H1 (cell line): ENCODE results near the gene RNF186. TPM values are rescaled to one million over a fixed set of nuclear protein-coding genes. Genes with fewer than 3 reads are reported as not detected.

ENCODE experiments used
- CTCF ChIA-PET: fragments of 300-600 bp; sonication (Branson Sonifier 250); formaldehyde crosslinking; loops from one replicate; lab custom pipeline; 2021; ENCODE audit not compliant: partially characterized antibody; lab: Charles Lee
- POLR2A ChIA-PET: fragments of 300-600 bp; sonication (Branson Sonifier 250); formaldehyde crosslinking; loops from one replicate; lab custom pipeline; 2021; ENCODE audit warnings: inconsistent platforms; ENCODE audit not compliant: partially characterized antibody; lab: Charles Lee
- DNase-seq, 2 experiments: peaks; one replicate each; pipeline versions ENCODE4 v3.0.0 to v3.0.0-alpha.2; 2010 to 2022; ENCODE audit warnings: low spot score in 2 of 2, low read depth in 1 of 2, mixed read lengths in 1 of 2
- FAIRE-seq: peaks from 2 replicates; lab custom pipeline; 2011; peaks lifted over from hg19 to GRCh38; lab: Jason Lieb, UNC
- H2AFZ ChIP-seq: 2 replicates; pipeline ENCODE4 v1.8.1; 2012; ENCODE audit warnings: low read length, inconsistent platforms
- H2AK5ac ChIP-seq: 2 replicates; pipeline ENCODE4 v1.6.1; 2013; ENCODE audit warnings: low read depth, low read length
- H2BK120ac ChIP-seq: replicated peaks from 2 replicates; pipeline ENCODE3; 2013; ENCODE audit warnings: low read depth, low read length, inconsistent platforms
- H2BK12ac ChIP-seq: 2 replicates; pipeline ENCODE4 v1.6.1; 2013; ENCODE audit warnings: low read depth, low read length
- H2BK15ac ChIP-seq: 2 replicates; pipeline ENCODE4 v1.6.1; 2013; ENCODE audit warnings: low read length
- H2BK20ac ChIP-seq: 2 replicates; pipeline ENCODE4 v1.6.1; 2013; ENCODE audit warnings: low read length
- H2BK5ac ChIP-seq: 2 replicates; pipeline ENCODE4 v1.6.1; 2013; ENCODE audit warnings: low read depth, low read length
- H3K14ac ChIP-seq: 2 replicates; pipeline ENCODE4 v1.6.1; 2013; ENCODE audit warnings: inconsistent platforms; ENCODE audit not compliant: insufficient read length
- H3K18ac ChIP-seq: 2 replicates; pipeline ENCODE4 v1.6.1; 2013; ENCODE audit warnings: low read length; ENCODE audit errors: extremely low read depth
- H3K23ac ChIP-seq: 2 replicates; pipeline ENCODE4 v1.6.1; 2013; ENCODE audit warnings: inconsistent platforms; ENCODE audit not compliant: insufficient read length
- H3K23me2 ChIP-seq: 2 replicates; pipeline ENCODE4 v1.6.1; 2013; ENCODE audit warnings: low read depth, low read length
- H3K27ac ChIP-seq: 2 replicates; pipeline ENCODE4 v1.6.1; 2011; ENCODE audit warnings: low read depth, low read length, inconsistent platforms
- H3K27me3 ChIP-seq, 4 experiments: replicated peaks in 1 of 4; 1 replicate in 1 of 4; 2 replicates in 3 of 4; pipeline versions ENCODE4 v1.6.1 to v1.8.1; 2011 to 2013; ENCODE audit warnings: low read length in 3 of 4, mild to moderate bottlenecking in 3 of 4, inconsistent platforms in 2 of 4, mixed read lengths in 2 of 4, moderate library complexity in 1 of 4; ENCODE audit not compliant: control insufficient read depth in 3 of 4, insufficient read depth in 3 of 4; ENCODE audit errors: extremely low read depth in 1 of 4
- H3K36me3 ChIP-seq, 4 experiments: 2 replicates each; pipeline versions ENCODE4 v1.6.1 to v1.8.1; 2011 to 2013; ENCODE audit warnings: mild to moderate bottlenecking in 4 of 4, low read length in 3 of 4, moderate library complexity in 2 of 4, control low read depth in 1 of 4, inconsistent platforms in 1 of 4; ENCODE audit not compliant: insufficient read depth in 4 of 4, control insufficient read depth in 2 of 4
- H3K4ac ChIP-seq: replicated peaks from 2 replicates; pipeline ENCODE3; 2013; ENCODE audit warnings: low read length, low read depth, mixed read lengths, inconsistent platforms; ENCODE audit not compliant: insufficient read length
- H3K4me1 ChIP-seq, 4 experiments: replicated peaks in 1 of 4; 1 replicate in 1 of 4; 2 replicates in 3 of 4; pipeline versions ENCODE4 v1.6.1 to v1.8.1; 2011 to 2013; ENCODE audit warnings: low read length in 3 of 4, inconsistent platforms in 2 of 4, mixed read lengths in 1 of 4; ENCODE audit not compliant: insufficient read depth in 4 of 4, control insufficient read depth in 3 of 4
- H3K4me2 ChIP-seq, 2 experiments: 2 replicates each; pipeline versions ENCODE4 v1.6.1 to v1.8.1; 2011 to 2013; ENCODE audit warnings: low read depth in 2 of 2, low read length in 2 of 2, control low read depth in 1 of 2, inconsistent platforms in 1 of 2, mild to moderate bottlenecking in 1 of 2; ENCODE audit not compliant: insufficient read depth in 1 of 2
- H3K4me3 ChIP-seq, 4 experiments: fragments of 200-600, 300-600 bp in 1 of 4; sonication (generic), shearing (Covaris generic), sonication (Bioruptor Twin) in 1 of 4; 2 replicates each; pipeline versions ENCODE4 v1.5.1 to v1.8.1; 2011 to 2016; ENCODE audit warnings: low read length in 4 of 4, low read depth in 3 of 4, control low read depth in 2 of 4, inconsistent platforms in 2 of 4, mild to moderate bottlenecking in 2 of 4, mixed read lengths in 1 of 4, moderate library complexity in 1 of 4; ENCODE audit not compliant: insufficient read depth in 2 of 4; ENCODE audit errors: extremely low read depth in 1 of 4
- H3K56ac ChIP-seq: replicated peaks from 2 replicates; pipeline ENCODE3; 2013; ENCODE audit warnings: low read depth, mild to moderate bottlenecking, mixed read lengths, low read length, inconsistent platforms; ENCODE audit not compliant: insufficient read length
- H3K79me1 ChIP-seq: 2 replicates; pipeline ENCODE4 v1.6.1; 2013; ENCODE audit warnings: low read depth, low read length, control low read depth
- H3K79me2 ChIP-seq, 2 experiments: 2 replicates each; pipeline versions ENCODE4 v1.6.1 to v1.8.1; 2012 to 2013; ENCODE audit warnings: low read length in 2 of 2, mild to moderate bottlenecking in 2 of 2, inconsistent platforms in 1 of 2; ENCODE audit not compliant: insufficient read depth in 2 of 2, control insufficient read depth in 1 of 2
- H3K9ac ChIP-seq, 4 experiments: replicated peaks in 1 of 4; 1 replicate in 1 of 4; 2 replicates in 3 of 4; pipeline versions ENCODE4 v1.6.1 to v1.8.1; 2011 to 2013; ENCODE audit warnings: low read depth in 3 of 4, low read length in 3 of 4, control low read depth in 2 of 4, mild to moderate bottlenecking in 2 of 4, moderate library complexity in 2 of 4, inconsistent platforms in 1 of 4; ENCODE audit errors: extremely low read depth in 1 of 4
- H3K9me3 ChIP-seq, 2 experiments: 2 replicates each; pipeline versions ENCODE4 v1.6.1 to v1.8.1; 2012 to 2013; ENCODE audit warnings: mild to moderate bottlenecking in 2 of 2, moderate library complexity in 2 of 2, control low read depth in 1 of 2, inconsistent platforms in 1 of 2, low read depth in 1 of 2, low read length in 1 of 2, mixed read lengths in 1 of 2; ENCODE audit not compliant: insufficient read depth in 2 of 2
- H4K20me1 ChIP-seq, 2 experiments: replicated peaks in 1 of 2; 2 replicates each; pipeline versions ENCODE3 to v1.8.1; 2011 to 2013; ENCODE audit warnings: inconsistent platforms in 2 of 2, low read length in 2 of 2, mild to moderate bottlenecking in 1 of 2; ENCODE audit not compliant: insufficient read depth in 2 of 2, control insufficient read depth in 1 of 2
- H4K5ac ChIP-seq: 2 replicates; pipeline ENCODE4 v1.6.1; 2013; ENCODE audit warnings: low read length, low read depth, mixed read lengths, inconsistent platforms; ENCODE audit not compliant: insufficient read length
- H4K8ac ChIP-seq: 2 replicates; pipeline ENCODE4 v1.8.0; 2013; ENCODE audit warnings: mild to moderate bottlenecking, moderate library complexity, low read length, inconsistent platforms; ENCODE audit not compliant: insufficient read depth; ENCODE audit errors: extremely low read depth
- H4K91ac ChIP-seq: replicated peaks from 2 replicates; pipeline ENCODE3; 2013; ENCODE audit warnings: low read length, mixed read lengths, inconsistent platforms; ENCODE audit not compliant: insufficient read length
- CBX5 ChIP-seq: fragments of 300-800, 300-1000 bp; sonication (generic); IDR thresholded peaks from 2 replicates; pipeline ENCODE4 v1.7.1; 2016; ENCODE audit warnings: antibody characterized with exemption, low read length, low read depth
- CHD1 ChIP-seq: IDR thresholded peaks from 2 replicates; pipeline ENCODE4 v1.6.1; 2012; ENCODE audit warnings: low read depth, low read length, improper control_type of control experiment
- GTF2F1 ChIP-seq: IDR thresholded peaks from 2 replicates; pipeline ENCODE4 v1.6.1; 2012; ENCODE audit warnings: low read depth, low read length, improper control_type of control experiment, borderline replicate concordance
- JUN ChIP-seq: IDR thresholded peaks from 2 replicates; pipeline ENCODE4 v1.6.1; 2011; ENCODE audit warnings: low read depth, mild to moderate bottlenecking, improper control_type of control experiment, low read length
- KDM1A ChIP-seq: fragments of 200-600, 300-600 bp; sonication (generic); IDR thresholded peaks from 2 replicates; pipeline ENCODE4 v1.7.1; 2016; ENCODE audit warnings: mild to moderate bottlenecking, low read length, borderline replicate concordance
- PHF8 ChIP-seq: fragments of 200-600 bp; sonication (generic); conservative IDR thresholded peaks from 2 replicates; pipeline ENCODE4 v1.7.1; 2012; ENCODE audit warnings: low read depth, mild to moderate bottlenecking, inconsistent platforms, low read length, moderate library complexity
- RFX5 ChIP-seq: IDR thresholded peaks from 2 replicates; pipeline ENCODE4 v1.6.1; 2011; ENCODE audit warnings: low read depth, low read length, improper control_type of control experiment, borderline replicate concordance
- SIX5 ChIP-seq: IDR thresholded peaks from 2 replicates; pipeline ENCODE4 v1.6.1; 2011; ENCODE audit warnings: mild to moderate bottlenecking, low read depth, low read length
- TAF7 ChIP-seq: optimal IDR thresholded peaks from 2 replicates; pipeline ENCODE3; 2011; ENCODE audit warnings: low read depth, mild to moderate bottlenecking, inconsistent platforms, low read length, moderate library complexity, borderline replicate concordance
- USF2 ChIP-seq: IDR thresholded peaks from 2 replicates; pipeline ENCODE4 v1.6.1; 2011; ENCODE audit warnings: low read length, improper control_type of control experiment
- WGBS, 2 experiments: shearing (Covaris generic) in 1 of 2; methylation state at CpG; one replicate each; pipeline versions ENCODE4 v1.1.6 to v1.1.7; 2013 to 2015; ENCODE audit warnings: low lambda C conversion rate in 2 of 2, mixed read lengths in 2 of 2, inconsistent platforms in 1 of 2, low coverage in 1 of 2, missing lambda C conversion rate in 1 of 2; ENCODE audit not compliant: insufficient replicate concordance in 2 of 2, insufficient coverage in 1 of 2, insufficient read length in 1 of 2; ENCODE audit errors: extremely low coverage in 1 of 2, missing lambda C conversion rate in 1 of 2; 5-methylcytosine and 5-hydroxymethylcytosine counted together
- polyA plus RNA-seq, 7 experiments: library from polyadenylated mRNA; depleted of rRNA in 3 of 7; stranded (reverse) in 5 of 7; unstranded in 2 of 7; fragments of >200 nt in 5 of 7; fragments of 200-250 nt in 2 of 7; gene quantifications; 1 replicate in 5 of 7; 2 replicates in 1 of 7; 4 replicates in 1 of 7; pipeline versions ENCODE4 v1.2.1 to v1.2.3, GENCODE V29; 2011 to 2013; ENCODE audit warnings: missing spikeins in 2 of 7, mixed read lengths in 2 of 7
- total RNA-seq: library from RNA; stranded (reverse); fragmentation: NEBNext Ultra II Directional; extraction: Animal tissue kit (Norgen Biotek cat#: 25700); gene quantifications from 2 replicates; pipeline ENCODE4 v1.2.1, GENCODE V29; 2021
- TF ChIP-seq, protein P1 (sequence below): IDR thresholded peaks from 2 replicates; pipeline ENCODE4 v1.6.1; 2012; ENCODE audit warnings: inconsistent platforms
- TF ChIP-seq, protein P2 (sequence below): IDR thresholded peaks from 2 replicates; pipeline ENCODE4 v1.6.1; 2012; ENCODE audit warnings: inconsistent platforms

The RNF186 gene
- total and polyA plus RNA-seq, 2 of the 8 experiments (the other 6 are each of a cell fraction or from before 2014, with no cell fraction given) = not detected

GRCh38 chr1:19860418-19860817, 45.3 kb upstream of the RNF186 start:
- no peaks in the 10 kb centered on the region for H3K79me1 ChIP-seq
- no peaks in the 10 kb centered on the region for H3K79me2 ChIP-seq
- WGBS, 2 experiments = 82% methylated on average over 2 of the region's 2 CpGs; no CpG with 5 or more reads in 1 of the 2 experiments
- H2AK5ac ChIP-seq = no peak overlapping the region
- H4K8ac ChIP-seq = no peak overlapping the region
- H2BK120ac ChIP-seq = no peak overlapping the region
- H3K18ac ChIP-seq = no peak overlapping the region
- no peak overlapping the region for H3K4me2 ChIP-seq
- POLR2A ChIA-PET = no interaction called here
- no peaks in the 10 kb centered on the region for H3K36me3 ChIP-seq
- H4K20me1 ChIP-seq = no peaks in the 10 kb centered on the region
- no peak for DNase-seq
- FAIRE-seq = no peak
- H3K23me2 ChIP-seq = no peaks in the 10 kb centered on the region
- no peak overlapping the region for H3K27ac ChIP-seq
- no peak overlapping the region for H2AFZ ChIP-seq
- H3K4me3 ChIP-seq = no peak overlapping the region
- H3K14ac ChIP-seq = no peak overlapping the region
- no peak overlapping the region for H2BK15ac ChIP-seq
- H3K4ac ChIP-seq = no peak overlapping the region
- H2BK12ac ChIP-seq = no peak overlapping the region
- H3K9ac ChIP-seq = no peak overlapping the region
- H3K9me3 ChIP-seq = no peaks in the 10 kb centered on the region
- CTCF ChIA-PET = interaction anchor here (0.7 kb wide), 1 partner anchor 1076 kb away, joined by 4 read pairs; no protein-coding TSS in a partner anchor
- no peaks in the 10 kb centered on the region for H3K27me3 ChIP-seq
- no peak overlapping the region for H3K56ac ChIP-seq
- H3K23ac ChIP-seq = no peak overlapping the region
- H2BK20ac ChIP-seq = no peak overlapping the region
- no peak overlapping the region for H2BK5ac ChIP-seq
- H4K5ac ChIP-seq = no peak overlapping the region
- H4K91ac ChIP-seq = no peak overlapping the region
- H3K4me1 ChIP-seq = no peaks in the 10 kb centered on the region
- TF ChIP-seq PHF8 (no peak), GTF2F1 (no peak), RFX5 (no peak), SIX5 (no peak), USF2 (no peak), CBX5 (no peak), KDM1A (no peak), CHD1 (no peak), TAF7 (no peak), JUN (no peak)
- TF ChIP-seq, protein P1, sequence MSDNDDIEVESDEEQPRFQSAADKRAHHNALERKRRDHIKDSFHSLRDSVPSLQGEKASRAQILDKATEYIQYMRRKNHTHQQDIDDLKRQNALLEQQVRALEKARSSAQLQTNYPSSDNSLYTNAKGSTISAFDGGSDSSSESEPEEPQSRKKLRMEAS = no peak
- TF ChIP-seq, protein P2, sequence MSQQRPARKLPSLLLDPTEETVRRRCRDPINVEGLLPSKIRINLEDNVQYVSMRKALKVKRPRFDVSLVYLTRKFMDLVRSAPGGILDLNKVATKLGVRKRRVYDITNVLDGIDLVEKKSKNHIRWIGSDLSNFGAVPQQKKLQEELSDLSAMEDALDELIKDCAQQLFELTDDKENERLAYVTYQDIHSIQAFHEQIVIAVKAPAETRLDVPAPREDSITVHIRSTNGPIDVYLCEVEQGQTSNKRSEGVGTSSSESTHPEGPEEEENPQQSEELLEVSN = no peak
